ELF-1 (cell line): ENCODE results near the gene PEX7.
"Not testable (repeated sequence)": the region's sequence is repeated elsewhere in the genome, so short reads cannot be mapped to it uniquely, and the experiment has no call there.

Experiments
- DNase-seq: peaks from one replicate; pipeline ENCODE4 v3.0.0-alpha.2; 2016; ENCODE audit warnings: low read depth, low spot score

Gene PEX7

DNA sequence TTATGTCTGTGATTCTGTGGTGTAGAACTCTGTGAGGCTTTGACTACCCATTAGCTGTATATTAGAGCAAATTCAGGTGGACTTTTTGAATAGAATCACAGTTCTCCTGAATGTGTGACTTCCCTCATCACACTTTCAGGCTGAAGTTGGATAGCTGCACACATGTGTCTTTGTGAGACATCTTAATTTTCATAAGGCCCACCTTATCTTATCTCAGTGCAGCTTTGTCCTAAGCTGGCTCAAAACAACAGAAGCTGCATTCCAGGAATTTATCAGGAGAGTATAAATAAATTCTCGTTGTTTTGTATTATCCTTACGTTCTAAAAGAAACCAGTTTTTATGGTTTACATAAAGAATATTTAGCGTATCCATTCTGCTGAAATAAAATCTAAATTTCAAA is 73.5 kb downstream of the PEX7 start:
- no peak for DNase-seq

- no peak for DNase-seq
Observed at GRCh38 chr6:136897071-136897470, 74.7 kb downstream of the PEX7 start.

- DNase-seq, result no peak
Observed at GRCh38 chr6:136901212-136901784, 78.9 kb downstream of the PEX7 start.

GRCh38 chr6:136904477-136904876 is 82.1 kb downstream of the PEX7 start:
- not testable (repeated sequence) for DNase-seq

GRCh38 chr6:136914947-136915346 is 92.6 kb downstream of the PEX7 start:
- DNase-seq, result no peak

DNA sequence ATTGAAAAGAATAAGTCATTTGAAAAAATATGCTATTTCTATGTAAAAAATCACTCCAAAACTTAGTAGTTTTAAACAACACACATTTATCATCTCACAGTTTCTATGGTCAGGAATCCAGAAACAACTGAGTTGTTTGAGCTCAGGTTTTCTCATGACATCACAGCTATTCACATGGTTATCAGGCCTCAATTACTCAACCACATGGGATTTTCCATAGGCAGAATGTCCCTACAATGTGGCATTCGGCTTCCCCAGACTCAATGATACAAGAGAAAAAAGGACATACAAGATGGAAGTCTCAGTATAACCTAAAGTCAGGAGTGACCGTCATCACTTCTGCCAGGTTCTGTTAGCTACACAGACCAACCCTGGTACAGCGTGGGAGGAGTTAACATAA is 96.3 kb downstream of the PEX7 start:
- DNase-seq, result no peak

DNA sequence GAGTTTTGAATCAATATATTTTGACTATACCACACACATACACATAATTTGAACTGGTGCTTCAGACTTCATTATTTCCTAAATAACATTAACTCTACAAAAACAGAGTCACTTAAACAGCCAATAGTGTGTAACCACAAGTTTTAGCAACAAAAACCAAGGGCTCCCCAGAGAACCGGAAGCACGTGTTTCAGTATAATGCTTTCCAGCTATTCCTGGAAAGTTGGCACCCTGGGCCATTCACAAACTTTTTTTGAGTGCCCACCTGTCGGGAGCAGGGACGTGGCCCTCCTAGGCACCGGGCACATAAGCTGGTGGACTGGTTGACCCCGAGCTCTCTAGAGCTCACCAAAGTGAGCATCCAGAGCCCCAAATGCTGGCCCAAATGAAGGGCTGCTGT is 97.8 kb downstream of the PEX7 start:
- DNase-seq, result no peak

DNA sequence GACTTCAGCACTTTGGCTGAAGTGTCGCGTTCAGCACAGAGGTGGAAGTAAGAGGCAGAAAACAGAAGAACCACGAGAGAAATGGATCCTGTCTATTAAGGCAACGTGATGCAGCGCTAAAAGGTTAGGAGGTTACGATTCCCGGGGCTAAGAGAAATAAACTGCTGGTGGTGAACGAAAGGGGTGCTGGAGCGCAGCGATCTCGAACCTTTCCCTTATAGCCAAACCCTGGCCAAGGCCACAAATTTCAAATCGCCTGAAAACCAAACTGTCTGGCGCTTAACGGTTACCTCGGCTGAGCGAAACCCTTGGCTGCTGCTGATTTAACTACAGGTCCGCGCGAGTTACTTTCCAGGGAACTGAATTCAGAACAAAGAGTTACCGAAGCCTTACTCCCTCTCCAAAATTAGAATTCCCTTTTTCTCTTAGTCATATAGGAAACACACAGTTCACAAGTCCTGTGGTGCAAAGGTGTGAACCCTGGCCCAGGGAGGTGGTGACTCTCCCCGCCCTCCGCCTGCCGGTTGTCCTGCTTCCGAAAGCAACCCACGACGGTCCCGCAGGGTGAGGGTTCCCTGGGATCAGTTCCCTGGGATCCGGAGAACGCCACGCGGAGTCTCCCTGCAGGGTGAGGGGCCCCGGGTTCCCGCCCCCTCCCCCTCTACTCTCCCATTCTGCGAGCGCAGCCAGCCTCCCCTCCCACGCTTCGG is 98.4 kb downstream of the PEX7 start:
- peak; percentile 27 for DNase-seq

DNA sequence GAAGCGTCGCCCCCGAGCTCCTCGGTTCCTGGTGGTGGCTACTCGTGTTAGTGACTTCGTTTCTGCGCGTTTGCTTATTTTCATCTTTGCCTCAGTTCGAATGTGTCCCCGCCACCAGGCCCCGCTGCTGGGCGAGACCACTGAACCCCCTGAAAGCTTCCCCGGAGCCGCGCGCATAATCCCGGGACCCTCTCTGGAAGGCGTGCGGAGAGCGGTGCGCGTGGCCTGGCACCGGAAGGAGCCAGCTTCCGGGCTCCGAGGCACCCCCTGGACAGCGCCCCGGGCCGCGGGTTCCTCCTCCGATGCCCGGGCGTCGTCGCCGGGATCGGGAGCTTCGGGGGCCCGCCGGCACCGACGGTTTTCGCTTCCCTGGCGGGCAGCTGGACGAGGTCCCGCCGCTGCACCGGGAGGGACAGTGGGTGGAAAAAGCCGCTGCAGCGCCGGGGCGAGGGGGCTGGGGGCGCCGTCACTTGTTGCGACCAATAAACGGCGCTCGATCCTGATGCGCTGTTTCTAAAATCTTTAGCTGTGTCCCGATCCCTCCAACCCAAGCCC is 99.1 kb downstream of the PEX7 start:
- DNase-seq, result peak; percentile 29

GRCh38 chr6:136921936-136922684 is 99.7 kb downstream of the PEX7 start, which contains the start of gene SLC35D3:
Gene SLC35D3, plus strand, starts transcription at chr6:136922301. Its CDS starts 128 bp downstream, at chr6:136922429.
- peak; percentile 52 for DNase-seq

DNA sequence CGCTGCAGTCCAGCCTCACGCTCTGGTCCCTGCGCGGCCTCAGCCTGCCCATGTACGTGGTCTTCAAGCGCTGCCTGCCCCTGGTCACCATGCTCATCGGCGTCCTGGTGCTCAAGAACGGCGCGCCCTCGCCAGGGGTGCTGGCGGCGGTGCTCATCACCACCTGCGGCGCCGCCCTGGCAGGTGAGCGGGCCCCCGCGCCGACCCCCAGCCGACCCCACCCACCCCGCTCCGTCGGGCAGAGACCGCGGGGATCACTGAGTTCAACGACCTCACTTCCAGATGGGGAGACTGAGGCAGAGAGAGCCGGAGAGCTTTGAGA is 100.3 kb downstream of the PEX7 start:
- DNase-seq, result no peak

DNA sequence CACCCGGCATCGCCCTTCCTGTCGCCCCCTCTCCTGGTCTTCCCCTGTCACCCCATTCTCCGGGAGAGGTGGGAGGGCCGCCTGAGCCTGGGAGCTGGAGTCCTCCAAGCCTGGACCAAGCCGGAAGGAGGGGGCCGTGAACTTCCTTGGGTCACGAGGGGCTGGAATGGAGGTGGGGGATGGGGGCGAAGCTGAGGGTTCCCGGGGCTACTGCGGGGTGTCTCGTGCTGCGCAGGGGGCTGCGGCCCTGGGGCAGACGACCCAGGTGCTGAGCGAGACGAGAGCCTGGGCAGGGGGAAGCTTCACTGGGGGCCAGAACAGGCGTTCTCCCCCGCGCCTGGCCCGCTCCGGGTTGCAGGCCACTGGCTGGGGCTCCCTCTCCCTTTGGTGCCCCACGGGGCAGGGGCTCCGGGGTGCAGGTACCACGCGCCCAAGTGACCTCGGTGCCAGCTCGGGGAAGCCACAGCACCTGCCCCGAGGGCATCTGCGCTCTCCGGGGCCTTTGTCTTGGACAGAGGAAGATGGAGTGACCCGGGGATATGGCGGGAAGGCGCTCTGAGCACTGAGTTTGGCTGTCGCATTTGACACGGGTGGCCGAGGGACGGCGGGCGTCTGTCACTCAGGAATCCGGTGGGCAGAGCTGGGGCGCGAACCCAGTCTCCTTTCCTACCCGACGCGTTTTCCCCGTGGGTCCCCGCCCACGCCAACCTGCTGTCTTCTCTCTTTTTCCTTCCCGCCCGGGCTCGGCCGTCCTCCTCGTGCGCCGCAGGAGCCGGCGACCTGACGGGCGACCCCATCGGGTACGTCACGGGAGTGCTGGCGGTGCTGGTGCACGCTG is 100.9 kb downstream of the PEX7 start:
- peak; percentile 77 for DNase-seq

DNA sequence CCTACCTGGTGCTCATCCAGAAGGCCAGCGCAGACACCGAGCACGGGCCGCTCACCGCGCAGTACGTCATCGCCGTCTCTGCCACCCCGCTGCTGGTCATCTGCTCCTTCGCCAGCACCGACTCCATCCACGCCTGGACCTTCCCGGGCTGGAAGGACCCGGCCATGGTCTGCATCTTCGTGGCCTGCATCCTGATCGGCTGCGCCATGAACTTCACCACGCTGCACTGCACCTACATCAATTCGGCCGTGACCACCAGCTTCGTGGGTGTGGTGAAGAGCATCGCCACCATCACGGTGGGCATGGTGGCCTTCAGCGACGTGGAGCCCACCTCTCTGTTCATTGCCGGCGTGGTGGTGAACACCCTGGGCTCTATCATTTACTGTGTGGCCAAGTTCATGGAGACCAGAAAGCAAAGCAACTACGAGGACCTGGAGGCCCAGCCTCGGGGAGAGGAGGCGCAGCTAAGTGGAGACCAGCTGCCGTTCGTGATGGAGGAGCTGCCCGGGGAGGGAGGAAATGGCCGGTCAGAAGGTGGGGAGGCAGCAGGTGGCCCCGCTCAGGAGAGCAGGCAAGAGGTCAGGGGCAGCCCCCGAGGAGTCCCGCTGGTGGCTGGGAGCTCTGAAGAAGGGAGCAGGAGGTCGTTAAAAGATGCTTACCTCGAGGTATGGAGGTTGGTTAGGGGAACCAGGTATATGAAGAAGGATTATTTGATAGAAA is 101.7 kb downstream of the PEX7 start:
- no peak for DNase-seq

DNA sequence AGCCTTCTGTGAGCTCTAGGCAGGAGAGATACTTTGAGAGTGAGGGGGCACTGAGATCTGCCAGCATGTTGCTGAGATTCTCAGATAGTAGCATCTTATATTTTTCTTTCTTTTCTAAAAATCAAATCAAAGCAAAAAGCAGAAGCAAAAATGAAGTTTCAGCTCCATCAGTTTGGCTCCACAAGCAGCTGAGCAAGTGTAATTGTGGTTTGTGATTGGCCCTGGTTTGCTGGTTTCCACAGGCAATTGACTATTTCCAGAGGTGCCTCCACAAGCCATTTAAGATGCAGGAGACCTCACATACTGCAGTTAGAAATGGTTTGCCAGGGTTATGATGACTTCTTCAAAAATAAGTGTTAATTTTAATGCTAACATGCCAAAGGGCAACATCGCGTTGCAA is 104.0 kb downstream of the PEX7 start:
- no peak for DNase-seq

GRCh38 chr6:136927292-136927691 is 104.9 kb downstream of the PEX7 start:
- DNase-seq, result peak; percentile 55

- DNase-seq, result no peak
Observed at GRCh38 chr6:136930528-136930927, 108.1 kb downstream of the PEX7 start.

GRCh38 chr6:136932599-136932998 is 110.2 kb downstream of the PEX7 start:
- peak; percentile 26 for DNase-seq

DNA sequence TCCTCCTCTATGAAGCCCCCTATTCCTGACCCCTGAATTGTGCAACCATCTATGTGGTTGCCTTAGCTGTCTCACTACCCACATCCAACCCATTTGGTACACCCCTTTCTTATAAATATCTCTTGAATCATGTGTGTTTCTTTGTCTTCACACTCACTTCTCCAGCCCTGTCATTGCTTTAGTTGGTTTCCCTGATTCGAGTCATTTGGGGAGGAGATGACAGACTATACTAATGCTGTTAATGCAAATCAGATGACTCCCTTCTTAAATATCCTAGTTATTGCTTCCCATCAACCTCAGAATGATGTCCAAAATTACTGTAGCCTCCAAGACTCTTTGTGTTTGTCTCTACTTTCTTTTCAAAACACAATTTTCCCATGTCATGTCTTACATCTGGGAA is 122.7 kb downstream of the PEX7 start:
- no peak for DNase-seq

DNA sequence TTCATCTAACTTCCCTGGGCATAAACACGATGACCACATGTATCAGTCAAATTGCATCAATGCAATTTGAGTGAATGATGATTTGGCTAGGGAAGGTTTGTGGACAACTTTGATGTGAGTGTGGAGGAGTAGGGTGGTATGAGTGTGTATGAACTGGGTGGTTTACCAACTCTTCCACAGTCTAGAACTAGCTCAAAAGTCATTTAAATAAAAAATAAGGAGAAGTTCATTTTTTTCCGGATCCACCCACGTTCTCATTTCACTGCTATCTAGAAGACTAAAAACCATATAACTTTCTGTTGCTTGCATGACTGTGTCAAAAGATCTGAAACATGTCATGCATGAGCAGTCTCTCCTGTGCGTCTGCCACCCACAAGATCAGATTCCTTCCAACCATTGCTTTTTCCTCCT is 123.3 kb downstream of the PEX7 start:
- DNase-seq, result no peak

- peak; percentile 47 for DNase-seq
Observed at GRCh38 chr6:136947037-136947436, 124.6 kb downstream of the PEX7 start.

DNA sequence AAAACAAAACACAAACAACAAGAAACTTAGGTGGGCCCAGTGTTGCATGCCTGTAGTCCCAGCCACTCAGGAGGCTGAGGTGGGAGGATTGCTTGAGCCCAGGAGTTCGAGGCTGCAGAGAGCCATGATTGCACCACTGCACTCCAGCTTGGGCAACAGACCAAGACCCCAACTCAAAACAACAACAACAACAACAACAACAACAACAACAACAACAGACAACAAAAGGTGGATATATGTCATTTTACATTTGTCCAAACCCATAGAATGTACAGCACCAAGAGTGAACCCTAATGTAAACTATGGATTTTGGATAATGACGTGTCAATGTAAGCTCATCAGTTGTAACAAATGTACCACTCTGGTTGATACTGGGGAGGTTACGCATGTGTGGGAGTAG is 127.6 kb downstream of the PEX7 start:
- DNase-seq, result not testable (repeated sequence)
